ENCODE measurements around the gene FOXJ3.

- TF ChIP-seq, protein P1, sequence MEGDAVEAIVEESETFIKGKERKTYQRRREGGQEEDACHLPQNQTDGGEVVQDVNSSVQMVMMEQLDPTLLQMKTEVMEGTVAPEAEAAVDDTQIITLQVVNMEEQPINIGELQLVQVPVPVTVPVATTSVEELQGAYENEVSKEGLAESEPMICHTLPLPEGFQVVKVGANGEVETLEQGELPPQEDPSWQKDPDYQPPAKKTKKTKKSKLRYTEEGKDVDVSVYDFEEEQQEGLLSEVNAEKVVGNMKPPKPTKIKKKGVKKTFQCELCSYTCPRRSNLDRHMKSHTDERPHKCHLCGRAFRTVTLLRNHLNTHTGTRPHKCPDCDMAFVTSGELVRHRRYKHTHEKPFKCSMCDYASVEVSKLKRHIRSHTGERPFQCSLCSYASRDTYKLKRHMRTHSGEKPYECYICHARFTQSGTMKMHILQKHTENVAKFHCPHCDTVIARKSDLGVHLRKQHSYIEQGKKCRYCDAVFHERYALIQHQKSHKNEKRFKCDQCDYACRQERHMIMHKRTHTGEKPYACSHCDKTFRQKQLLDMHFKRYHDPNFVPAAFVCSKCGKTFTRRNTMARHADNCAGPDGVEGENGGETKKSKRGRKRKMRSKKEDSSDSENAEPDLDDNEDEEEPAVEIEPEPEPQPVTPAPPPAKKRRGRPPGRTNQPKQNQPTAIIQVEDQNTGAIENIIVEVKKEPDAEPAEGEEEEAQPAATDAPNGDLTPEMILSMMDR (IDR thresholded peaks at IDR 0.05 in 4 of 5, conservative IDR thresholded peaks at IDR 0.05 in 1 of 5) = no peak
- no peak for TF ChIP-seq POLR2A (IDR thresholded peaks at IDR 0.05)
Measured at GRCh38 chr1:42328916-42329496, 6.0 kb downstream of the FOXJ3 start.
